ENCODE results near the gene ZNF506.

DNA sequence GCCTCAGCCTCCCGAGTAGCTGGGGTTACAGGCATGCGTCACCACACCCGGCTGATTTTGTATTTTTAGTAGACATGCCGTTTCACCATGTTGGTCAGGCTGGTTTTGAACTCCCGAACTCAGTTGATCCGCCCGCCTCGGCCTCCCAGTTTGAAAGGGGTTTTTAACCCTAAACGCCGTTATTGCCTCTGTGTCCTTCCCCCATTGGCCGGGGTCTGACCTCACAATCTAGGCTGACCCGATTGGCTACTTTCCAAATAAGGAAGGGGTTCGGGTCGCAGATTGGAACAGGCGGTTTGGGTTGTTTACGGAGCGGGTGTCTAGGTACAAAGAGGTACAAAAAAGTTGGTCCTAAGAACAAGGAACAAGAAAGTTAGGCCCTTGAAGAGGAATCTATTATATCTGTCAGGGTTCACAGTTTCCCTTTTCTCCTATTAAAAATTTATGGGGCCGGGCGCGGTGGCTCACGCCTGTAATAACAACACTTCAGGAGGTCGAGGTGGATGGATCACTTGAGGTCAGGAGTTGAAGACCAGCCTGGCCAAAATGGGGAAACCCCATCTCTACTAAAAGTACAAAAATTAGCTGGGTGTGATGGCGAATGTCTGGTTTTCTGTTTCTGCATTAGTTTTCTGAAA lies 45.2 kb upstream of the ZNF506 start:
- TF ChIP-seq EZH2phosphoT487 (IDR thresholded peaks at IDR 0.05; ENCODE audit: insufficient read depth, low read depth) (no peak), EZH2 (IDR thresholded peaks at IDR 0.05; ENCODE audit: insufficient read depth, poor library complexity, severe bottlenecking) (no peak)

All from GM23248 (cell line).